T-helper 9 cell (primary cell): ENCODE measurements around the gene ZNF638.

Experiments
- DNase-seq: peaks from one replicate; pipeline ENCODE4 v3.0.0-alpha.2; 2020

Gene ZNF638

GRCh38 chr2:71333619-71334018 lies 2.0 kb downstream of the ZNF638 start:
- no peak for DNase-seq

GRCh38 chr2:71336384-71336783 lies 4.8 kb downstream of the ZNF638 start:
- DNase-seq = no peak

GRCh38 chr2:71336802-71337201 lies 5.2 kb downstream of the ZNF638 start:
- no peak for DNase-seq

GRCh38 chr2:71337776-71338175 lies 6.2 kb downstream of the ZNF638 start:
- no peak for DNase-seq

- no peak for DNase-seq
Measured at GRCh38 chr2:71339685-71340084, 8.1 kb downstream of the ZNF638 start.

GRCh38 chr2:71340176-71340575 lies 8.6 kb downstream of the ZNF638 start:
- DNase-seq = no peak

- no peak for DNase-seq
Measured at GRCh38 chr2:71341645-71342044, 10.1 kb downstream of the ZNF638 start.

GRCh38 chr2:71346065-71346464 lies 14.5 kb downstream of the ZNF638 start:
- DNase-seq = no peak

- no peak for DNase-seq
Measured at GRCh38 chr2:71347517-71347916, 15.9 kb downstream of the ZNF638 start.

GRCh38 chr2:71348302-71348701 lies 16.7 kb downstream of the ZNF638 start:
- DNase-seq = no peak

GRCh38 chr2:71353248-71353647 lies 21.7 kb downstream of the ZNF638 start:
- DNase-seq = no peak

GRCh38 chr2:71358931-71359671 lies 27.5 kb downstream of the ZNF638 start:
- no peak for DNase-seq

GRCh38 chr2:71360434-71360975 lies 28.9 kb downstream of the ZNF638 start:
- no peak for DNase-seq

- DNase-seq = no peak
Measured at GRCh38 chr2:71361631-71362030, 30.0 kb downstream of the ZNF638 start.

GRCh38 chr2:71362447-71362846 lies 30.9 kb downstream of the ZNF638 start:
- DNase-seq = no peak

- DNase-seq = no peak
Measured at GRCh38 chr2:71370015-71370414, 38.4 kb downstream of the ZNF638 start.

GRCh38 chr2:71372042-71372441 lies 40.5 kb downstream of the ZNF638 start:
- DNase-seq = no peak

- no peak for DNase-seq
Measured at GRCh38 chr2:71379086-71379485, 47.5 kb downstream of the ZNF638 start.

- no peak for DNase-seq
Measured at GRCh38 chr2:71380665-71381064, 49.1 kb downstream of the ZNF638 start.

- DNase-seq = no peak
Measured at GRCh38 chr2:71385012-71385411, 53.4 kb downstream of the ZNF638 start.

- DNase-seq = no peak
Measured at GRCh38 chr2:71388214-71388613, 56.6 kb downstream of the ZNF638 start.

GRCh38 chr2:71389384-71390072 lies 57.9 kb downstream of the ZNF638 start:
- no peak for DNase-seq

- no peak for DNase-seq
Measured at GRCh38 chr2:71393216-71393615, 61.6 kb downstream of the ZNF638 start.

- no peak for DNase-seq
Measured at GRCh38 chr2:71395471-71395870, 63.9 kb downstream of the ZNF638 start.
